ENCODE results near the gene INA.

- no peak for TF ChIP-seq POLR2AphosphoS5 (IDR thresholded peaks at IDR 0.05; ENCODE audit: low read depth, low read length)
- TF ChIP-seq TAF1 (IDR thresholded peaks at IDR 0.05; ENCODE audit: borderline replicate concordance, low read depth, low read length), result no peak
- no peak for TF ChIP-seq POLR2A (IDR thresholded peaks at IDR 0.05; ENCODE audit: low read depth, low read length)
Observed at GRCh38 chr10:103333934-103334520, 57.1 kb downstream of the INA start.
